Epidermal melanocyte (primary cell): Measurements from ENCODE around the gene SPEM3.
A peak's percentile ranks its signal among the peaks of the same experiment; 100 is the strongest.
"Not testable (repeated sequence)": the region's sequence is repeated elsewhere in the genome, so short reads cannot be mapped to it uniquely, and the experiment has no call there.

ENCODE experiments used
- DNase-seq: peaks from one replicate; pipeline ENCODE4 v3.0.0; 2011; ENCODE audit warnings: low spot score; ENCODE audit not compliant: insufficient read length

Gene SPEM3

GRCh38 chr17:7471729-7472128 lies 43.1 kb downstream of the SPEM3 start:
- no peak for DNase-seq

DNA sequence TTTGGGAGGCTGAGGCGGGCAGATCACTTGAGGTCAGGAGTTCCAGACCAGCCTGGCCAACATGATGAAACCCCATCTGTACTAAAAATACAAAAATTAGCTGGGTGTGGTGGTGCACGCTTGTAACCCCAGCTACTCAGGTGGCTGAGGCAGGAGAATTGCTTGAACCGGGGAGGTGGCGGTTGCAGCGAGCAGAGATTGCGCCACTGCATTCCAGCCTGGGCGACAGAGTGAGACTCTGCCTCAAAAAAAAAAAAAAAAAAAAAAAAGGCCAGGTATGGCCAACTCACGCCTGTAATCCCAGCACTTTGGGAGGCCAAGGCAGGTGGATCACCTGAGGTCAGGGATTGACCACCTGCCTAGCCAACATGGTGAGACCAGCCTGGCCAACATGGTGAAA lies 46.1 kb downstream of the SPEM3 start:
- not testable (repeated sequence) for DNase-seq

- DNase-seq: no peak
Measured at GRCh38 chr17:7475764-7476422, 47.2 kb downstream of the SPEM3 start.

GRCh38 chr17:7476494-7476893 lies 47.8 kb downstream of the SPEM3 start:
- no peak for DNase-seq

GRCh38 chr17:7476951-7477350 lies 48.3 kb downstream of the SPEM3 start:
- DNase-seq: no peak

GRCh38 chr17:7477392-7478275 lies 49.0 kb downstream of the SPEM3 start:
- DNase-seq: peak; percentile 92

DNA sequence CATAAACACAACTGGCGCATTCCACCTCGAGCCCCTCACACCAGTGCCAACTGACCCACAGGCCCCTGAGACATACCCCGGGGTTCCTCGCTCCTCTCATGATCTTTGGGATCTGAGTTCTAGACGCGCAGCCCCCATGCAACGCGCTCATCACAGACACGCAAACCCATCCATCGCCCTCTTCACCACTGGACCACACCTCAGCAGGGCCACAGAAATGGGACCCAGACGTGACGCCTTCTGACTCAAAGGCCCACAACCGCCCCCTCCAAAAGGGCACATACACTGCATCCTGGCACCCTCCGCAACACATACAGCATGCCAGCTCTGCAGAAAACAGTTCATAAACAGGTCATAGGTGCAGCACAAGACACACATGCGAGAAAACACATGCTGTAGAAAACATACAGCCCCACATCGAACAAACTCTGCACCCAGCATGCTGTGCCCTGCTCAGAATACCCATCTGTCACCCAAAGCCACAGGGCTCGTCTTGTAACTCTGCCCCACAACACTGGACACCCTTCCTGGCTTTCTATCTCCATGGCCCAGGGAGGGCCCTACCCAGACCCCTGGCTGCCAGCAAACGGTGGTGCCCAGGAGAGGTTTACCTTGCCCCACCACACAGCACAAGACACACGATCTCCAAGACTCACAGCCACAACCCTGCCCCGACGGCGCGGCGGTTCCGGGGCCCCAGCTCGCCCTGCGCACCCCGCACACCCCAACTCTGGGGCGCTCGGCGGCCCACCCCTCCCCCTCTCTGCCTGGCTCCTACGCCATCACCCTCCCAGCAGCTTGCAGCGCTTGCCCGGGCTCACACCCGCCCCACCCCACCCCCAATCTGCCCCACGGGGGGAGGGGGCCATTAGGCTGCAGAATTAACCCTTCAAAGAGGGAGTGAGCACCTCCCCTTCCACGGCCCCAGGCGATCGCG lies 49.9 kb downstream of the SPEM3 start:
- peak; percentile 61 for DNase-seq

DNA sequence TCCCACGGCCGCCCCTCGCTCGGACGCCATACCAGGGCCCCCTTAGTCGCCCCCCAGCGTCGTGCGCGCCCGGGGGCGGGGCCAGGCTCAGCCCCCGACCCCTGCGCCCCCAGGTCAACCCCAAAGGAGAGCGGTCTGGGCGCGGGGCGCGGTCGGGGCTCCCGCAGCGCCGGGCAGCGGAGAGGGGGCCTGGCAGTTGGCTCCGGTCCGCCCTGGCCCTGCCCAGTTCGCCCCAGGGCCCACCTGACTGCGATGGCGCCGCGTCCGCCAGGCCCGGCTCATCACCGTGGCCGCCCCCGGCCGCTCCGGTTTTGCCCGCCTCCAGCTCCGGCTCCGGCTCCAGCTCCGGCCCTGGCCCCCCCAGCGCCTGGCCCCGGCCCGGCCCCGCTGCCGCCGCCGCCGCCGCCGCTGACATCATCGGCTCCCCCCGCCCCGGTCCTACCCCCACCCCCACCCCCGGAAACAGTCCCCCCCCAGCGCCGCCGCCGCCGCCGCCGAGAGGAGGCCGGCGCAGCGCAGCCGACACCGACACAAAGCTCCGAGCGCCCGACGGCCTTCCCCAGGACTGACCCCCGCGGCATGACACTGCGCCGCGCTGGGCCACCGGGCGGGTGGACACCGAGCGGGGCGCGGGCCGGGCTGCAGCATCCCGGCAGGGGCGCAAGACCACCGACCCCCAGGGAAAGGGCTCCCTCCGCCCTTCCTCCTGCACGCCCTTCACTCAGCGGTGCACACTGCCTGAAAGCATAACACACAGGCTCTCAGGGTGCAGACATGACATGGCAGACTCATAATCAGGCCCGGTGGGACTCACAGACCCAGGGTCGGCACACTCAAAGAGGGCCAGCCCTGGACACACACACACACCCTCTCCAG lies 50.8 kb downstream of the SPEM3 start, which contains the start of gene ZBTB4:
Gene ZBTB4, minus strand, starts transcription at position 419 of the 876 bp plus-strand sequence. CDS start 12,830 bp downstream, outside the sequence.
- DNase-seq: peak; percentile 61

DNA sequence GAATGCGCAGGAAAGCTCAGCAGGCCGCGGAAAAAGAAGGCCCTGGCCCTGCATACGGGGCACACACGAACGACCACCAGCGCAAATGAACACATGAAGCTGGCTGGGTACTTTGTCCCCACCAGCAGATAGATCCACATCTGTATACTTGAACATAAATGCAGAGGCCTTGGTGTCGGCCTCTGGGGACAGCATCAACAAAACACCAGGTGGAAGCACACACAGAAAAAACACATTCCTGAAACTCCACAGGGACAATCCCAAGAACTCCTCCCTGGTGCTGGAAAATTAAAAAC lies 51.4 kb downstream of the SPEM3 start:
- no peak for DNase-seq

DNA sequence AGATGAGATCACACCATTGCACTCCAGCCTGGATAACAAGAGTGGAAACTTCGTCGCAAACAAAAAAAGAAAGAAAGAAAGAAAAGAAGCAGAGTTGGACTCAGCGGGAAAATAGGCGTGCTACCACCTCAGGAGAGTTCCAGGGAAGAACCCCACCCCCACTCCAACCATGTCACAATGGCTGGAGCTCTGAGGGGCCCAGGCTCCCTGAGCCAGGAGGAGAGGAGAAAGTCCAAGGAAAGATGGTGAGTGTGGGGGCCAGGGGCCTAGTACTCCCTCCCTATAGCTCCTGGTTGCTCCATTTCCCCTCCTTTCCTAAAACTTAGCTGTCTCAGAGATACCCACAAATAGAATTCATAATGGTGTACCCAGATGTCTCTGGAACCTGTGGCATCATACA lies 52.6 kb downstream of the SPEM3 start, which contains the start of gene SLC35G6:
Gene SLC35G6, plus strand, starts transcription at position 172 of the 400 bp plus-strand sequence. Its CDS starts 71 bp downstream, at position 243.
- DNase-seq: not testable (repeated sequence)

DNA sequence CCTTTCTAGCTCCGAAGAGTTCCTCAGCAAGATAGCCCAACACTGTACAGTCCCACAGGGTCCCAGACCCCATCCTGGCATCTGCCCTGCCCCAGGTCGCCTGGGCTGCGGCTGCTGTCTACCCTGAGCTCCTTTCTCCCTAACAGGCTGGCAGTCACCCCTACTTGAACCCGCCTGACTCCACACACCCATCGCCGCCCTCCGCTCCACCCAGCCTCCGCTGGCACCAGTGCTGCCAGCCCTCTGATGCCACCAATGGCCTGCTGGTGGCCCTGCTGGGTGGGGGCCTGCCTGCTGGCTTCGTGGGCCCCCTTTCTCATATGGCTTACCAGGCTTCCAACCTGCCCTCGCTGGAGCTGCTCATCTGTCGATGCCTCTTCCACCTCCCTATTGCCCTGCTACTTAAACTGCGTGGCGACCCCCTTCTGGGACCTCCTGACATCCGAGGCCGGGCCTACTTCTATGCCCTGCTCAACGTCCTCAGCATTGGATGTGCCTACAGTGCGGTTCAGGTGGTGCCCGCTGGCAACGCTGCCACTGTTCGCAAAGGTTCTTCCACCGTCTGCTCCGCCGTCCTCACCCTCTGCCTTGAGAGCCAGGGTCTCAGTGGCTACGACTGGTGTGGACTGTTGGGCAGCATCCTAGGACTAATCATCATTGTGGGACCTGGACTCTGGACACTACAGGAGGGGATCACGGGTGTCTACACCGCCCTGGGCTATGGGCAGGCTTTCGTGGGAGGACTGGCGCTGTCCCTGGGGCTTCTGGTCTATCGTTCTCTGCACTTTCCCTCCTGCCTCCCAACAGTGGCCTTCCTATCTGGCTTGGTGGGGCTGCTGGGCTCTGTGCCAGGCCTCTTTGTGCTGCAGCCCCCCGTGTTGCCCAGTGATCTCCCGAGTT lies 53.4 kb downstream of the SPEM3 start:
- not testable (repeated sequence) for DNase-seq
